Measurements from ENCODE around the gene MAP3K7. TPM values are rescaled to one million over a fixed set of nuclear protein-coding genes. Genes with fewer than 3 reads are reported as not detected.

Gene MAP3K7
- total and polyA plus RNA-seq, 2 of the 13 experiments (the other 11 are each of a cell fraction or from before 2014, with no cell fraction given), result 24.1 to 24.4 TPM

DNA sequence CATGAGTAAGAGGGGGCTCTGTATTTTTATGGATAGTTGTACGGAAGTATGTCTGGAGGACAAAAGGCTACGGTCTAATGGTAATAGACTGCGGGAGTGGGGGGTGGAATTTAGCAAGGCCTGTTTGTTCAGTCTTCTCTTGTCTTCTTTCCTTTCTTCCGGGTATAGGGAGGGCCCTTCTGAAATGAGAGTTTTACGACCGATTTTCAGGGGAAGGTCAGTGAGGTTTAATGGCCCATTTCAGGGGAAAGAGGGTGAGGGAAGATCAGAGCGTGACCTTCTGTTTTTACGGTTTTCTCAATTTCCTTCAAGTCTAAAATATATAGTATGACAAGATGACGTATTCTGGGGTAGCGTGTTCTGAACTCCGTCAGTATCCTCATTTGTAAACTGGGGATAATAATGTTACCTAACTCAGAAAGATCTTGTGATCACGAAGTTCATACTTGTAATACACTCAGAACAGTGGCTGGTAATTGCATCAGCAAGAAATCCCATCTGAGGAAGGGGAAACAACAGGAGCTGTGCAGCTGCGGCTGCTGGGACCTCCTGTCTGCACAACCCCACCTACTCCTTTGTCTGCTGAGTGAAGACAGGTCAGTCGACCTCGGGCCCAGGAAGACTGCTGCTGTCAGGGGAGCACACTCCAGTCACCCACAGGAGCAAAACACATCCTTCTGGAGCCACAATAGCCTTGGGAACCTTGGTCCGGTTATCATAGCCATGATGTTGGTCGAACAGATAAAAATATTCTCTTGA lies 90.4 kb downstream of the MAP3K7 start:
- 63% methylated on average over 17 of the region's 17 CpGs for WGBS (ENCODE audit: low lambda C conversion rate)
- in situ Hi-C loops (cut with HindIII; ENCODE audit: extremely low pct_ligation_motif_present, low pct_unique_long_range_greater_than_20kb) (loop anchor here (25.0 kb wide), 1 partner anchor 209 kb away; the partner anchor contains the start of gene BACH2), intact Hi-C loops (cut with micrococcal nuclease; ENCODE audit: unreplicated experiment) (loop anchor here (5.0 kb wide), 1 partner anchor 436 kb away; no protein-coding TSS in a partner anchor)
- Histone ChIP-seq H2AFZ (ENCODE audit: low read length) (no peak overlapping the region), H3K4me2 (ENCODE audit: low read depth, low read length) (no peak overlapping the region), H3K9ac (ENCODE audit: insufficient read depth, low read depth, low read length) (no peak overlapping the region), H4K20me1 (ENCODE audit: insufficient read depth, low read length) (no peaks in the 10 kb centered on the region), H3K27ac (ENCODE audit: extremely low read length, insufficient read depth, low read length) (no peak overlapping the region), H3K9me3 (ENCODE audit: low read length) (no peaks in the 10 kb centered on the region), H3K27me3 (ENCODE audit: control insufficient read depth in 1 of 2, insufficient read depth in 2 of 2, low read length in 2 of 2) (no peaks in the 10 kb centered on the region; a peak in 1 of 5 replicates), H3K36me3 (replicated peaks in 1 of 2; ENCODE audit: control insufficient read depth in 1 of 2, insufficient read depth in 2 of 2, low read length in 2 of 2) (no peaks in the 10 kb centered on the region), H3K4me3 (replicated peaks in 1 of 3; ENCODE audit: insufficient read depth in 1 of 3, low read depth in 2 of 3, low read length in 3 of 3) (no peak overlapping the region), H3K4me1 (ENCODE audit: insufficient read depth, low read length) (peaks cover under 1% of the 10 kb centered on the region; the same call in 1 of the 2 replicates), H3K79me2 (ENCODE audit: insufficient read depth, low read length) (no peaks in the 10 kb centered on the region)
- ATAC-seq (no peak), DNase-seq (ENCODE audit: low spot score) (no peak), FAIRE-seq (no peak)
- no peak for TF ChIP-seq ATF7-NPFF (CRISPR knock-in tag; IDR thresholded peaks at IDR 0.05; ENCODE audit: low read depth)
- no peak for TF ChIP-seq ZNF724P (CRISPR knock-in tag; IDR thresholded peaks at IDR 0.05; ENCODE audit: borderline replicate concordance)
- TF ChIP-seq NFE2L1 (CRISPR knock-in tag; IDR thresholded peaks at IDR 0.05; ENCODE audit: borderline replicate concordance), result no peak
- TF ChIP-seq, protein P1, sequence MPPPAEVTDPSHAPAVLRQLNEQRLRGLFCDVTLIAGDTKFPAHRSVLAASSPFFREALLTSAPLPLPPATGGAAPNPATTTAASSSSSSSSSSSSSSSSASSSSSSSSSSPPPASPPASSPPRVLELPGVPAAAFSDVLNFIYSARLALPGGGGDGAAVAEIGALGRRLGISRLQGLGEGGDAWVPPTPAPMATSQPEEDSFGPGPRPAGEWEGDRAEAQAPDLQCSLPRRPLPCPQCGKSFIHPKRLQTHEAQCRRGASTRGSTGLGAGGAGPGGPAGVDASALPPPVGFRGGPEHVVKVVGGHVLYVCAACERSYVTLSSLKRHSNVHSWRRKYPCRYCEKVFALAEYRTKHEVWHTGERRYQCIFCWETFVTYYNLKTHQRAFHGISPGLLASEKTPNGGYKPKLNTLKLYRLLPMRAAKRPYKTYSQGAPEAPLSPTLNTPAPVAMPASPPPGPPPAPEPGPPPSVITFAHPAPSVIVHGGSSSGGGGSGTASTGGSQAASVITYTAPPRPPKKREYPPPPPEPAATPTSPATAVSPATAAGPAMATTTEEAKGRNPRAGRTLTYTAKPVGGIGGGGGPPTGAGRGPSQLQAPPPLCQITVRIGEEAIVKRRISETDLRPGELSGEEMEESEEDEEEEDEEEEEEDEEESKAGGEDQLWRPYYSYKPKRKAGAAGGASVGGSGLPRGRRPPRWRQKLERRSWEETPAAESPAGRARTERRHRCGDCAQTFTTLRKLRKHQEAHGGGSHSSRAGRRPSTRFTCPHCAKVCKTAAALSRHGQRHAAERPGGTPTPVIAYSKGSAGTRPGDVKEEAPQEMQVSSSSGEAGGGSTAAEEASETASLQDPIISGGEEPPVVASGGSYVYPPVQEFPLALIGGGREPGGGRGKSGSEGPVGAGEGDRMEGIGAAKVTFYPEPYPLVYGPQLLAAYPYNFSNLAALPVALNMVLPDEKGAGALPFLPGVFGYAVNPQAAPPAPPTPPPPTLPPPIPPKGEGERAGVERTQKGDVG (CRISPR knock-in tag; IDR thresholded peaks at IDR 0.05; ENCODE audit: borderline replicate concordance), result no peak
- TF ChIP-seq ZFP1 (CRISPR knock-in tag; IDR thresholded peaks at IDR 0.05), result no peak
- no peak for TF ChIP-seq ZBTB49 (CRISPR knock-in tag; IDR thresholded peaks at IDR 0.05; ENCODE audit: borderline replicate concordance)
- no peak for TF ChIP-seq KDM5A (IDR thresholded peaks at IDR 0.05; ENCODE audit: borderline replicate concordance, low read length)
- no peak for TF ChIP-seq TFDP1 (CRISPR knock-in tag; IDR thresholded peaks at IDR 0.05; ENCODE audit: borderline replicate concordance)
- TF ChIP-seq HOXA5 (CRISPR knock-in tag; IDR thresholded peaks at IDR 0.05), result no peak
- no peak for TF ChIP-seq HNRNPH1 (optimal IDR thresholded peaks at IDR 0.05; ENCODE audit: low read depth, low read length)
- TF ChIP-seq ZNF605 (CRISPR knock-in tag; IDR thresholded peaks at IDR 0.05), result no peak
- no peak for TF ChIP-seq ZFX (CRISPR knock-in tag; IDR thresholded peaks at IDR 0.05; ENCODE audit: low read depth)
- TF ChIP-seq ZSCAN21 (CRISPR knock-in tag; IDR thresholded peaks at IDR 0.05; ENCODE audit: borderline replicate concordance), result no peak
- no peak for TF ChIP-seq MED13 (CRISPR knock-in tag; IDR thresholded peaks at IDR 0.05)
- TF ChIP-seq ZKSCAN5 (CRISPR knock-in tag; IDR thresholded peaks at IDR 0.05), result no peak
- BruUV-seq (replicated peaks), result no TSS peak
- ChIA-PET CTCF (ENCODE audit: low intra/inter-chr PET ratio, low total read pairs) (no interaction called here), POLR2A (no interaction called here)
